Measurements from ENCODE around the gene CCDC34. TPM values are rescaled to one million over a fixed set of nuclear protein-coding genes. Genes with fewer than 3 reads are reported as not detected.
A peak's percentile ranks its signal among the peaks of the same experiment; 100 is the strongest.

The CCDC34 gene
- total and polyA plus RNA-seq, 2 of the 4 experiments (the other 2 are of a cell fraction) = 2.5 to 4.5 TPM

DNA sequence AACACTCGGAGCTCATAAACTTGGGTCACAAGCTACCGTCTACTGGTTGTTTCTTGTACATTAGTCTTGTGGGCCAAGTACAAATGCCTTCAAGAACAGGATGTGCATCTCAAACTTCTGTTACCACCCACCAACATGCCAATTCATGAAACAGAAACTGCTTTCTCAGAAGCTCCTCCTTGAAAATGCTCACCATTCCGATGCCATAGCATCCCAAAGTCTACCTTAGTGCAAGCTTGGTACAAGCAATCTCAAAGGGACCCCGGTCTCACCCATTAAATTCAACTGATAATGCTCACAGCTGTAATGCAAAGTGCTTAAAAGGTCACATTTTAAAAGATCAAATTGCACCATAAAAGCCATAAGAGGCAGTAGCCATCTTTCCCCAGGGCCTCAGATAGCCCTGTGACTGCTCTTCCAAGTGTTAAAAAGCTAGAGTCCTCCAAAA lies 31.8 kb upstream of the CCDC34 start:
- Histone ChIP-seq H3K27ac (ENCODE audit: insufficient read depth, low read length) (0 out of 2 replicates have a peak overlapping the region, but pooled peaks have one; percentile 16), H3K14ac (replicated peaks; ENCODE audit: low read depth, low read length) (peak overlapping the region; percentile 22; the same call in 1 of the 2 replicates), H4K8ac (ENCODE audit: low read depth in 2 of 2, low read length in 2 of 2) (peak overlapping the region in 1 of 2 experiments; percentile 8; a peak in 1 of 4 replicates), H3K4me1 (ENCODE audit: control insufficient read depth, insufficient read depth, low read length) (peaks cover 19% of the 10 kb centered on the region), H2BK20ac (ENCODE audit: low read depth, low read length) (peak overlapping the region; percentile 68), H3K4me2 (ENCODE audit: low read depth, low read length) (no peak overlapping the region; the same call in 1 of the 2 replicates), H3K36me3 (ENCODE audit: control insufficient read depth, insufficient read depth, low read length) (no peaks in the 10 kb centered on the region), H3K56ac (ENCODE audit: extremely low read depth, insufficient read depth, low read length) (0 out of 2 replicates have a peak overlapping the region, but pooled peaks have one; percentile 17), H4K91ac (ENCODE audit: insufficient read depth, low read depth, low read length) (peak overlapping the region; percentile 14), H3K18ac (ENCODE audit: low read depth, low read length) (peak overlapping the region; percentile 11; the same call in 1 of the 2 replicates), H2AK9ac (replicated peaks; ENCODE audit: low read depth, low read length, poor library complexity) (no peak overlapping the region), H4K20me1 (ENCODE audit: insufficient read depth, low read length) (peaks cover 3% of the 10 kb centered on the region; the same call in 1 of the 2 replicates), H3K9ac (ENCODE audit: low read depth, low read length) (no peak overlapping the region), H3K23ac (ENCODE audit: low read depth, low read length) (peak overlapping the region; percentile 44; the same call in 1 of the 2 replicates), H2BK5ac (ENCODE audit: low read depth, low read length, poor library complexity, severe bottlenecking) (peak overlapping the region; percentile 75), H3K27me3 (ENCODE audit: control insufficient read depth, insufficient read depth, low read length) (no peaks in the 10 kb centered on the region), H2BK120ac (ENCODE audit: low read depth, low read length) (peak overlapping the region; percentile 74), H3K9me1 (ENCODE audit: insufficient read depth, low read length) (peaks cover 13% of the 10 kb centered on the region), H3K4ac (ENCODE audit: low read depth, low read length) (peak overlapping the region; percentile 64), H2BK15ac (ENCODE audit: low read depth, low read length) (peak overlapping the region; percentile 4; the same call in 1 of the 3 replicates), H2AFZ (replicated peaks; ENCODE audit: low read length, poor library complexity) (no peak overlapping the region), H3K4me3 (ENCODE audit: insufficient read depth, low read depth, low read length) (no peak overlapping the region), H3K9me3 (ENCODE audit: control insufficient read depth, insufficient read depth, low read length) (no peaks in the 10 kb centered on the region), H2AK5ac (ENCODE audit: low read depth, low read length) (peak overlapping the region; percentile 54; the same call in 1 of the 2 replicates), H4K5ac (ENCODE audit: low read depth, low read length) (peak overlapping the region; percentile 74), H3K79me1 (ENCODE audit: low read depth in 1 of 2, low read length in 2 of 2) (peaks cover 0 to 4% of the 10 kb centered on the region in 2 experiments; a peak in 1 of 4 replicates)
- DNase-seq (no peak), ATAC-seq (ENCODE audit: low read depth) (no peak)
- BruUV-seq (replicated peaks) = no TSS peak
- in situ Hi-C loops (cut with MboI; ENCODE audit: low sequenced_read_pairs) (no loop called here), intact Hi-C loops (cut with micrococcal nuclease) (loop anchor here (5.0 to 10.0 kb wide), 3 partner anchors 42 to 420 kb away; partner anchors contain the start of gene LGR4), dilution Hi-C loops (cut with HindIII; ENCODE audit: low sequenced_read_pairs, unreplicated experiment) (no loop called here)
- WGBS, 2 experiments (ENCODE audit: extremely low coverage in 2 of 2, insufficient read length in 1 of 2) = 79% methylated on average over 3 of the region's 4 CpGs; no CpG with 5 or more reads in 1 of the 2 experiments
- ChIA-PET POLR2A (ENCODE audit: unreplicated experiment) (no interaction called here), CTCF (interaction anchor here (0.6 kb wide), 1 partner anchor 18 kb away, joined by 3 read pairs; no protein-coding TSS in a partner anchor)
- TF ChIP-seq FOS (IDR thresholded peaks at IDR 0.05; ENCODE audit: low read depth, low read length) (no peak), POLR2A (IDR thresholded peaks at IDR 0.05; ENCODE audit: low read depth, low read length) (no peak), RFX5 (IDR thresholded peaks at IDR 0.05; ENCODE audit: low read depth, low read length) (no peak), MXI1 (IDR thresholded peaks at IDR 0.05; ENCODE audit: borderline replicate concordance, low read depth, low read length) (no peak), RAD21 (IDR thresholded peaks at IDR 0.05; ENCODE audit: low read length) (no peak), NFE2L2 (IDR thresholded peaks at IDR 0.05; ENCODE audit: low read depth, low read length) (no peak), MAFK (IDR thresholded peaks at IDR 0.05; ENCODE audit: low read depth, low read length) (no peak), CHD1 (IDR thresholded peaks at IDR 0.05; ENCODE audit: low read depth, low read length) (no peak), RCOR1 (IDR thresholded peaks at IDR 0.05; ENCODE audit: insufficient replicate concordance, low read length) (no peak), MAZ (IDR thresholded peaks at IDR 0.05; ENCODE audit: borderline replicate concordance, low read depth, low read length) (no peak), SMC3 (IDR thresholded peaks at IDR 0.05; ENCODE audit: low read depth, low read length) (no peak), BHLHE40 (IDR thresholded peaks at IDR 0.05; ENCODE audit: low read depth, low read length) (no peak)
- TF ChIP-seq, protein P1, sequence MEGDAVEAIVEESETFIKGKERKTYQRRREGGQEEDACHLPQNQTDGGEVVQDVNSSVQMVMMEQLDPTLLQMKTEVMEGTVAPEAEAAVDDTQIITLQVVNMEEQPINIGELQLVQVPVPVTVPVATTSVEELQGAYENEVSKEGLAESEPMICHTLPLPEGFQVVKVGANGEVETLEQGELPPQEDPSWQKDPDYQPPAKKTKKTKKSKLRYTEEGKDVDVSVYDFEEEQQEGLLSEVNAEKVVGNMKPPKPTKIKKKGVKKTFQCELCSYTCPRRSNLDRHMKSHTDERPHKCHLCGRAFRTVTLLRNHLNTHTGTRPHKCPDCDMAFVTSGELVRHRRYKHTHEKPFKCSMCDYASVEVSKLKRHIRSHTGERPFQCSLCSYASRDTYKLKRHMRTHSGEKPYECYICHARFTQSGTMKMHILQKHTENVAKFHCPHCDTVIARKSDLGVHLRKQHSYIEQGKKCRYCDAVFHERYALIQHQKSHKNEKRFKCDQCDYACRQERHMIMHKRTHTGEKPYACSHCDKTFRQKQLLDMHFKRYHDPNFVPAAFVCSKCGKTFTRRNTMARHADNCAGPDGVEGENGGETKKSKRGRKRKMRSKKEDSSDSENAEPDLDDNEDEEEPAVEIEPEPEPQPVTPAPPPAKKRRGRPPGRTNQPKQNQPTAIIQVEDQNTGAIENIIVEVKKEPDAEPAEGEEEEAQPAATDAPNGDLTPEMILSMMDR (conservative IDR thresholded peaks at IDR 0.05; ENCODE audit: low read depth, low read length) = no peak
- TF ChIP-seq, protein P2, sequence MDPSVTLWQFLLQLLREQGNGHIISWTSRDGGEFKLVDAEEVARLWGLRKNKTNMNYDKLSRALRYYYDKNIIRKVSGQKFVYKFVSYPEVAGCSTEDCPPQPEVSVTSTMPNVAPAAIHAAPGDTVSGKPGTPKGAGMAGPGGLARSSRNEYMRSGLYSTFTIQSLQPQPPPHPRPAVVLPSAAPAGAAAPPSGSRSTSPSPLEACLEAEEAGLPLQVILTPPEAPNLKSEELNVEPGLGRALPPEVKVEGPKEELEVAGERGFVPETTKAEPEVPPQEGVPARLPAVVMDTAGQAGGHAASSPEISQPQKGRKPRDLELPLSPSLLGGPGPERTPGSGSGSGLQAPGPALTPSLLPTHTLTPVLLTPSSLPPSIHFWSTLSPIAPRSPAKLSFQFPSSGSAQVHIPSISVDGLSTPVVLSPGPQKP (IDR thresholded peaks at IDR 0.05; ENCODE audit: borderline replicate concordance, low read depth, low read length) = no peak
- TF ChIP-seq, protein P3, sequence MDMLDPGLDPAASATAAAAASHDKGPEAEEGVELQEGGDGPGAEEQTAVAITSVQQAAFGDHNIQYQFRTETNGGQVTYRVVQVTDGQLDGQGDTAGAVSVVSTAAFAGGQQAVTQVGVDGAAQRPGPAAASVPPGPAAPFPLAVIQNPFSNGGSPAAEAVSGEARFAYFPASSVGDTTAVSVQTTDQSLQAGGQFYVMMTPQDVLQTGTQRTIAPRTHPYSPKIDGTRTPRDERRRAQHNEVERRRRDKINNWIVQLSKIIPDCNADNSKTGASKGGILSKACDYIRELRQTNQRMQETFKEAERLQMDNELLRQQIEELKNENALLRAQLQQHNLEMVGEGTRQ (IDR thresholded peaks at IDR 0.05; ENCODE audit: low read depth, low read length) = no peak

Data from IMR-90 (cell line).